ENCODE measurements around the gene KCNK1. TPM values are rescaled to one million over a fixed set of nuclear protein-coding genes. Genes with fewer than 3 reads are reported as not detected.
A peak's percentile ranks its signal among the peaks of the same experiment; 100 is the strongest.
"Not testable (repeated sequence)": the region's sequence is repeated elsewhere in the genome, so short reads cannot be mapped to it uniquely, and the experiment has no call there.

The KCNK1 gene
- total and polyA plus RNA-seq, 4 donors, result 10.5 to 13.2 (median 12.0) TPM

DNA sequence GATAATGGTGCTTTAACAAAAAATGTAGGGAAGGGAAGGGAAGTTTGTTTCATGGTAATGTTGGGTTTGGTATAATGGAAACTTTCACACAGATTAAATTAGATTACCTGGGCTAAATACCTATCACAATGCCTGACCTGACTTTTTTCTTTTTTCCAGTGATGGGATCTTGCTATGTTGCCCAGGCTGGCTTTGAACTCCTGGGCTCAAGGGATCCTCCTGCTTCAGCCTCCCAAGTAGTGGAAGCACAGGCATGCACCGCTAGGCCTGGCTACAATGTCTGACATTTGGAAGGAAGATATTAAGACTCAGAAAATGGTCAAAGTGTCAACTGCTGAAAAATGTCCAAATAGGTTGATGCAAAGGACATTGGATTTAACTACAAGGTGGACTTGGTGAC is 67.4 kb downstream of the KCNK1 start:
- DNase-seq (ENCODE audit: low read depth in 4 of 6, low spot score in 6 of 6), result no peak
- Histone ChIP-seq H3K9me3 (ENCODE audit: control insufficient read depth, insufficient read depth, low read length) (no peaks in the 10 kb centered on the region), H3K27ac (ENCODE audit: low read depth, low read length) (no peak overlapping the region), H3K4me3 (ENCODE audit: low read depth, low read length) (no peak overlapping the region), H3K4me1 (ENCODE audit: control insufficient read depth, insufficient read depth, low read length) (no peaks in the 10 kb centered on the region), H3K27me3 (ENCODE audit: control insufficient read depth, insufficient read depth, low read length) (no peaks in the 10 kb centered on the region), H3K36me3 (ENCODE audit: control insufficient read depth, insufficient read depth, low read length) (no peaks in the 10 kb centered on the region)
- WGBS (ENCODE audit: insufficient coverage), result 100% methylated on average over 1 of the region's 1 CpG

DNA sequence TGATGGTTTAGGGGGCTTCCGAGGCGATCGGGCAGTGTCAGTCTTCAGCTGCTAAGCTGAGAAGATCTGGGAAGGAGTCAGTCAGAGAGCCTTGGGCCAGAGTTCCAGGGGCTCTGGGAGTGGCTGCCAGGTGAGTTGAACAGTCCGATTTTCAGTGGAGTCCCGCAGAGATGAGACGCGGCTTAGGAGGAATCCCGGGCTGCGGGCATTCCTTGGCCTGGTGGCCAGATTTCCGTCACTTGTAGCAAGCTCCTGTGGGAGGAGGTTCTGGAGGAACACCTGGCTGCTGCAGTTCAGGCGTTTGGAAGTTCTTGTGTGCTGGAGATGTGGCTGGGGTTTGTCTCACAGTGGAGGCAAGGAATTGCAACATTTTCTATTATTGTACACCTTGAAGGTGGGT is 72.7 kb downstream of the KCNK1 start:
- not testable (repeated sequence) for H3K27me3 ChIP-seq (ENCODE audit: control insufficient read depth, insufficient read depth, low read length); H3K27ac ChIP-seq (ENCODE audit: low read depth, low read length); H3K9me3 ChIP-seq (ENCODE audit: control insufficient read depth, insufficient read depth, low read length); H3K4me1 ChIP-seq (ENCODE audit: control insufficient read depth, insufficient read depth, low read length); H3K4me3 ChIP-seq (ENCODE audit: low read depth, low read length); DNase-seq (ENCODE audit: low read depth in 4 of 6, low spot score in 6 of 6); H3K36me3 ChIP-seq (ENCODE audit: control insufficient read depth, insufficient read depth, low read length)
- WGBS (ENCODE audit: insufficient coverage), result 92% methylated on average over 7 of the region's 11 CpGs

DNA sequence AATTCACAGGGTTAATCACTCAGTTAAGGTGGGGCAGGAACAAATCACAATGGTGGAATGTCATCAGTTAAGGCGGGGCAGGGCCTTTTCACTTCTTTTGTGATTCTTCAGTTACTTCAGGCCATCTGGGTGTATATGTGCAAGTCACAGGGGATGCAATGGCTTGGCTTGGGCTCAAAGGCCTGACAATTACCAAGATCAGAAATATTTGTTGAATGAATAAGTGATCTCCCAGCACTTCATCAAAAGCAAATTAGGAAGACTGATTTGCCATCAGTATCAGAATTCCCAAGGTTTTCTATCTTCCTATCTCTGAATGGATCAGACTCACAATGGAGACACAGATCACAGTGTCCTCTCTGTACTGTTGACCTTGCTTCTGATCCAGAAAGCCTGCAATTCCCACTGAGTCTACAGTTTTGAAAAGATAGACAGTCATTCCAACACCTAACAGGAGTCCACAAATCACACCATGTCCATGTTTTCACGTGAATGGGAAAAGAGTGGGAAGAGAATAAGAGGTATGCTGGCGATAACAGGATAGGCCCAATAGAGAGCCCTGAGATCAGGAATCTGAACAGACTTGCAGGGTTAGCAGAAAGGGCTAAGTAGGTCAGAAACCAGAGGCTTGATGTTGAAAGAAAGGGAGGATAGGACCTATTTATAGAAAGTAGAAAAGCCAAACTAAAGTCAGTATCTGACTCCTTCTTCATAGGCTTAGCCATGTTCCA is 75.3 kb downstream of the KCNK1 start:
- H3K27ac ChIP-seq (ENCODE audit: low read depth, low read length), result no peak overlapping the region
- H3K36me3 ChIP-seq (ENCODE audit: control insufficient read depth, insufficient read depth, low read length), result no peaks in the 10 kb centered on the region
- 91% methylated on average over 2 of the region's 3 CpGs for WGBS (ENCODE audit: insufficient coverage)
- H3K4me3 ChIP-seq (ENCODE audit: low read depth, low read length), result no peak overlapping the region
- no peaks in the 10 kb centered on the region for H3K4me1 ChIP-seq (ENCODE audit: control insufficient read depth, insufficient read depth, low read length)
- H3K9me3 ChIP-seq (ENCODE audit: control insufficient read depth, insufficient read depth, low read length), result no peaks in the 10 kb centered on the region
- no peak for DNase-seq (ENCODE audit: low read depth in 4 of 6, low spot score in 6 of 6)
- no peaks in the 10 kb centered on the region for H3K27me3 ChIP-seq (ENCODE audit: control insufficient read depth, insufficient read depth, low read length)

DNA sequence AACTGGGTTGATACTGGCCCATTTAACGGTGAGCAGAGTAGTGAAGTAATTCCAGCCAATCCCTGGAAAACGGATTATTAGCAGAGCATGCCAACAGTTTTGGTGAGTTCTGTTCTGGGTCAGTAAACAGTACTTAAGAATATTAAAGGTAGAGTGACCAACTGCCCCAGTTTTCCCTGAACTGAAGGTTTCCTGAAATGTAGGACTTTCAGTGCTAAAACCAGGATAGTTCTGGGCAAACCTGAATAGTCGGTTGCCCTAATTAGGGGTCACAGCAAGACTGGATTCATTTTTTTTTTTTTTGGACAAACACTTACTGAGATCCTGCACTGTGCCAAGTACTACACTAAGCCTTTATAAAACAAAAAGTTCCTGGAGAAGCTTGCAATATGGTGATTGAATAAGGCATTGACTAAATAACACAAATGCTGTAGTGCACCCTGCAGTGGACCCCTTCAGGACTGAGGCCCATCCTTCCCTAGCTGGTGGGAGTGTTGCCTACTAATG is 75.9 kb downstream of the KCNK1 start:
- 83% methylated on average over 2 of the region's 3 CpGs for WGBS (ENCODE audit: insufficient coverage)
- Histone ChIP-seq H3K27me3 (ENCODE audit: control insufficient read depth, insufficient read depth, low read length) (no peaks in the 10 kb centered on the region), H3K27ac (ENCODE audit: low read depth, low read length) (no peak overlapping the region), H3K9me3 (ENCODE audit: control insufficient read depth, insufficient read depth, low read length) (no peaks in the 10 kb centered on the region), H3K4me3 (ENCODE audit: low read depth, low read length) (no peak overlapping the region), H3K36me3 (ENCODE audit: control insufficient read depth, insufficient read depth, low read length) (no peaks in the 10 kb centered on the region), H3K4me1 (ENCODE audit: control insufficient read depth, insufficient read depth, low read length) (no peaks in the 10 kb centered on the region)
- DNase-seq (ENCODE audit: low read depth in 4 of 6, low spot score in 6 of 6), result no peak

DNA sequence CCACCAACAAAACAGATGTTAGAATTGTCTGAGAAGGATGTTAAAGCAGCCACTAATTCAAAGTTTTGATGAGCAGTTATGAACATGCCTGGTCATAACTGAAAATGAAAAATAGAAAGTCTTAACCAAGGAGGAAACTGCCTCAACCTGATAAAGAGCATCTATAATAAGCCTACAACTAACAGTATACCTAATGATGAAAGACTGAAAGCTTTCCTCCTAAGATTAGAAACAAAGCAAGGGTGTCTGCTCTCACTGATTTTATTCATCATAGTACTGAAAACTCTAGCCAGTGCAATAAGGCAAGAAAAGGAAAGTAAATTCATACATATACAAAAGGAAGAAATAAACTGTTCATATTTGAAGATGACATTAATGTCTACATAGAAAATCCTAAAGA is 82.0 kb downstream of the KCNK1 start:
- H3K9me3 ChIP-seq (ENCODE audit: control insufficient read depth, insufficient read depth, low read length), result no peaks in the 10 kb centered on the region
- no peak for DNase-seq (ENCODE audit: low read depth in 4 of 6, low spot score in 6 of 6)
- H3K27me3 ChIP-seq (ENCODE audit: control insufficient read depth, insufficient read depth, low read length), result no peaks in the 10 kb centered on the region
- no peak overlapping the region for H3K27ac ChIP-seq (ENCODE audit: low read depth, low read length)
- H3K4me3 ChIP-seq (ENCODE audit: low read depth, low read length), result no peak overlapping the region
- no peaks in the 10 kb centered on the region for H3K4me1 ChIP-seq (ENCODE audit: control insufficient read depth, insufficient read depth, low read length)
- no peaks in the 10 kb centered on the region for H3K36me3 ChIP-seq (ENCODE audit: control insufficient read depth, insufficient read depth, low read length)

DNA sequence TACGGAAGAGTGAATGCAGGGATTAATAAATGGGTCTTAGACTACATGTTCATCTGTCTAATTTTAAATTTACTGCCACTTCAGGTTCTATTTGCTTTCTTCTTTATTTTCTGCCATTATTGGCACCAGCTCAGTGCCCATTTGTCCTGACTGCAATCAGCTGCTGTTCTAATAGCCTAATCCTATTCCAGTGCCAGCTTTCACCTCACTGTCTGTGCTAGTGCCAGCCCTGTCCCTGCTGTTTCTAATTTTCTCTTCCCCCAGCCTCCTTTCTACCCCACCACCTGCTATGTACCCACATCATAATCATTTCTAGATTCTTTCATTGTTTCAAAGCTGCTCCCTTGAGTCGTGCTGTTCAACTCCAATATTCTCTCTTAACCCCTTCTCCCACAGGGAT is 86.4 kb downstream of the KCNK1 start:
- Histone ChIP-seq H3K27ac (ENCODE audit: low read depth, low read length) (no peak overlapping the region), H3K4me3 (ENCODE audit: low read depth, low read length) (no peak overlapping the region), H3K9me3 (ENCODE audit: control insufficient read depth, insufficient read depth, low read length) (no peaks in the 10 kb centered on the region), H3K4me1 (ENCODE audit: control insufficient read depth, insufficient read depth, low read length) (no peaks in the 10 kb centered on the region), H3K27me3 (ENCODE audit: control insufficient read depth, insufficient read depth, low read length) (no peaks in the 10 kb centered on the region), H3K36me3 (ENCODE audit: control insufficient read depth, insufficient read depth, low read length) (no peaks in the 10 kb centered on the region)
- peak in 2 of 6 donors; percentile 60 to 73 for DNase-seq (ENCODE audit: low read depth in 4 of 6, low spot score in 6 of 6)
- 20% methylated on average over 1 of the region's 2 CpGs for WGBS (ENCODE audit: insufficient coverage)

DNA sequence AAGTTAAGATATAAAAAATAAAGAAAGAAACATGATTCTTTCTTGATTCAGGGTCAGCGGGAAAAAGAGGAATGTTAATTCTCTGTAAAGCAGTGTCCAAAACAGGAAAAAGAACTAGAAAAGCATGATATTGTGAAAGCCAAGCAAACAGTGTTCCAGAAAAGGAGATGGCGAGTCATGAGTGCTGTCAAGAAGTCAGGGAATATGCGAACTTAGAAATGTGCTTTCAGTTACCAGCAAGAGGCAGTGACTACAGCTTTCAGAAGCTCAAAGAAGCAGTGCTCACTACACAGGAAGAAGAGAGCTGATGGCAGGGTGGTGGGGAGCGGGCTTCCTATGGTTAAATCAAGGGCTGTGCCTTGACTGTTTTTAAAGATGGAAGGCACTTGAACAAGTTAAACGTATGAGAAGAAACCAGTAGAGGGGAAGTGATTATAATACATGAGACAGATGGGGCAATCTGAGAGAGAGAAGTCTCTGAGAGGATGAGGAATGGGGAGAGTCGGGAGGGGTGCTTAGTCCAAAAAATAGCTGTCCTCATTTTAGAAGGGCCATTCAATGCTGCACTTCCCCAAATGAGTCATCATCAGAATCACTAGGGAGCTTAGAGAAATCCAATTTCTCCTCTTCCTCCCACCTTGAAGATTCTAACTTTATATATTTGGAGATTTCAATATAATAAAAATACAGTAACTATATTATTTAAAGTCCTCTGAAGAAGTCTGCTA is 90.4 kb downstream of the KCNK1 start:
- 88% methylated on average over 6 of the region's 6 CpGs for WGBS (ENCODE audit: insufficient coverage)
- Histone ChIP-seq H3K9me3 (ENCODE audit: control insufficient read depth, insufficient read depth, low read length) (no peaks in the 10 kb centered on the region), H3K27ac (ENCODE audit: low read depth, low read length) (no peak overlapping the region), H3K4me1 (ENCODE audit: control insufficient read depth, insufficient read depth, low read length) (no peaks in the 10 kb centered on the region), H3K4me3 (ENCODE audit: low read depth, low read length) (no peak overlapping the region), H3K36me3 (ENCODE audit: control insufficient read depth, insufficient read depth, low read length) (no peaks in the 10 kb centered on the region), H3K27me3 (ENCODE audit: control insufficient read depth, insufficient read depth, low read length) (no peaks in the 10 kb centered on the region)
- DNase-seq (ENCODE audit: low read depth in 4 of 6, low spot score in 6 of 6), result no peak

DNA sequence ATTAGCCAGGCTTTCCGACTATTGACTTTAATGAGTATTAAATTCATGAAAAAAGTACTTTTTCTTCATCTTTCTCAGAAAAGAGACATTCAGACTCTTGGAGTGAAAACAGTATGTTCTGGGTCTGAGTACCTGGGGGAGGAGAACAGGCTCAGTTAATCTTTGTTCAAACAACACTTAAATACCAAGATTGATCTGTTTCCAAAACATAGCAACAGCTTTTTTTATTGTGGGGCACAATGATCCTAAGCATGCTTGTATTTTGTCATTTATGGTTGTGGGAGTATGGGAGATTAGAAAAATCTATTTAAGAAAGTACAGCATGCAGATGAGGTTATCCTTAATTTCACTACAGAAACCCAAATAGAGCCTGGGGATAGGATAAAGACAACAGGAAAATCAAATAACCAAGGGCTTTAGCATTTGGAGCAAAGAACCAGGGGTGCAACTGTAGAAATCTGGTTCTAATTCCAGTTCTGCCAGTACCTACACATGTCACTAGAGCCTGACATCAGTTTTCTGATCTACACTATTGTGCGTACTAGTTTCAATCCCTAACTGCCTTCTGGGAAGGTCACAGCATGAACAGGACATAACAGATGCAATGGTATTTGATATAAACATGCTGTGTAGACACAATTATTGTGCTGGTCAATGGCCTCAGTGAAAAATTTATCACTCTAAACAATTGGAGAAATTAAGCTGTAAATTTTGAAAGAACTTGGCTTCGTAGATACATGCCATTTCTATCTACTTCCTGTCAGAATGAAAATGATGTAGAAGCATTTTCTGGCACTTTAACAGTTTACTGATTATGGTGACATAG is 91.2 kb downstream of the KCNK1 start:
- Histone ChIP-seq H3K27ac (ENCODE audit: low read depth, low read length) (no peak overlapping the region), H3K4me3 (ENCODE audit: low read depth, low read length) (no peak overlapping the region), H3K27me3 (ENCODE audit: control insufficient read depth, insufficient read depth, low read length) (no peaks in the 10 kb centered on the region), H3K4me1 (ENCODE audit: control insufficient read depth, insufficient read depth, low read length) (no peaks in the 10 kb centered on the region), H3K9me3 (ENCODE audit: control insufficient read depth, insufficient read depth, low read length) (no peaks in the 10 kb centered on the region), H3K36me3 (ENCODE audit: control insufficient read depth, insufficient read depth, low read length) (no peaks in the 10 kb centered on the region)
- DNase-seq (ENCODE audit: low read depth in 4 of 6, low spot score in 6 of 6), result no peak
- no CpG with 5 or more reads among the region's 3 CpGs for WGBS (ENCODE audit: insufficient coverage)

DNA sequence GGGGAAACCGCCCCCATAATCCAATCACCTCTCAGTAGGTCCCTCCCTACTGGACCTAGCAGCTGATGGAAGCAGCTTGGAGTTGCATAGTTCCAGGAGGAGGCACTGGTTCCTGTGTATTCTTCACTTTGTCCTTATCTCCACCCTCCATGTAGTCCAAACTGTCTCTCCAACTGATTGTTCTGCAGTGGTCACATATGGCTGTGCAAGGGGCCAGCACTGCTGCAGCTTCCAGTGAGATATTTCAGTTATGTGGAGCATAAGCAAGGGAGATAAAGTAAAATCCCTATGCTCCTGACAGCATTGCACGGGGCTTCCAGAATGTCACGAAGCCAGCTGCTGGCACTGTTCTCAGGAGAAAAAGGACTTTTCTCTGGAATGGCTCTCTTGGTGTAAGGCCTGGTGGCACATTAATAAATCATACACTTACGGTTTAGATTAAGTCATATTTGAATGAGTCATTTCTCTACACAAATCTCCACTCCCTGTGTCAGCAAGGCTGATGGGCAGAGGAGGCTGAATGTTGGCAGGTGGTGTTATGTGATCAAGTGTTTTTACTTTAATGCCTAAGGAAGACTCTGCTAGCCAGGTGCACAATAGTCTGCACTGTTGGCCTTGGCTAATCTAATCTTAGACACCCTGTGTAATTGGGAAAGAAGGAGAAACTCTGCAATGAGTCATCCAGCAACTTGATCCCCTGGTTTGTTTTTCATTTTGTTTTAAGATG is 93.4 kb downstream of the KCNK1 start:
- no peak for DNase-seq (ENCODE audit: low read depth in 4 of 6, low spot score in 6 of 6)
- 100% methylated on average over 1 of the region's 4 CpGs for WGBS (ENCODE audit: insufficient coverage)
- Histone ChIP-seq H3K27ac (ENCODE audit: low read depth, low read length) (no peak overlapping the region), H3K9me3 (ENCODE audit: control insufficient read depth, insufficient read depth, low read length) (no peaks in the 10 kb centered on the region), H3K36me3 (ENCODE audit: control insufficient read depth, insufficient read depth, low read length) (no peaks in the 10 kb centered on the region), H3K4me1 (ENCODE audit: control insufficient read depth, insufficient read depth, low read length) (no peaks in the 10 kb centered on the region), H3K27me3 (ENCODE audit: control insufficient read depth, insufficient read depth, low read length) (no peaks in the 10 kb centered on the region), H3K4me3 (ENCODE audit: low read depth, low read length) (no peak overlapping the region)

Data from spinal cord (tissue), 10 donors.